ENCODE measurements around the gene MC4R. TPM values are rescaled to one million over a fixed set of nuclear protein-coding genes. Genes with fewer than 3 reads are reported as not detected.
A peak's percentile ranks its signal among the peaks of the same experiment; 100 is the strongest.

Gene MC4R
- total and polyA plus RNA-seq, 2 experiments from 2014 or later, result 0.14 to 0.32 TPM

- in situ Hi-C loops (cut with MboI), result no loop called here
- no peak for TF ChIP-seq EZH2 (IDR thresholded peaks at IDR 0.05; ENCODE audit: insufficient read depth, poor library complexity, severe bottlenecking)
- TF ChIP-seq EZH2phosphoT487 (IDR thresholded peaks at IDR 0.05; ENCODE audit: insufficient read depth, low read depth), result no peak
Observed at GRCh38 chr18:60350941-60351340, 21.6 kb downstream of the MC4R start.

GRCh38 chr18:60350150-60350549, 22.4 kb downstream of the MC4R start:
- no peak overlapping the region for H3K4me3 ChIP-seq
- no peaks in the 10 kb centered on the region for H3K27me3 ChIP-seq (replicated peaks; ENCODE audit: insufficient read depth)
- no peak overlapping the region for H3K9ac ChIP-seq
- no peaks in the 10 kb centered on the region for H4K20me1 ChIP-seq (ENCODE audit: insufficient read depth)
- no peaks in the 10 kb centered on the region for H3K79me2 ChIP-seq (ENCODE audit: insufficient read depth)
- no peak for DNase-seq
- WGBS, 2 experiments (ENCODE audit: low coverage in 1 of 2, low lambda C conversion rate in 2 of 2, missing lambda C conversion rate in 2 of 2), result 93 to 100% methylated on average over 1 of the region's 1 CpG
- H3K9me3 ChIP-seq (ENCODE audit: low read depth), result no peaks in the 10 kb centered on the region
- TF ChIP-seq EZH2 (IDR thresholded peaks at IDR 0.05; ENCODE audit: insufficient read depth, poor library complexity, severe bottlenecking), result no peak
- TF ChIP-seq EZH2phosphoT487 (IDR thresholded peaks at IDR 0.05; ENCODE audit: insufficient read depth, low read depth), result no peak
- no peaks in the 10 kb centered on the region for H3F3A ChIP-seq (ENCODE audit: insufficient read depth)
- H2AFZ ChIP-seq, result no peak overlapping the region
- H3K9me2 ChIP-seq (ENCODE audit: insufficient read depth), result no peaks in the 10 kb centered on the region
- no peak overlapping the region for H3K4me2 ChIP-seq (ENCODE audit: unreplicated experiment)
- no peak overlapping the region for H3K27ac ChIP-seq
- H3K4me1 ChIP-seq (ENCODE audit: insufficient read depth), result peaks cover 5% of the 10 kb centered on the region; the same call in 1 of the 2 replicates
- in situ Hi-C loops (cut with MboI), result no loop called here
- H3K36me3 ChIP-seq (ENCODE audit: low read depth), result no peaks in the 10 kb centered on the region

More at GRCh38 chr18:60350941-60351340, 21.6 kb downstream of the MC4R start:
- no peak overlapping the region for H3K4me2 ChIP-seq (ENCODE audit: unreplicated experiment)
- no peak overlapping the region for H3K4me3 ChIP-seq
- no peaks in the 10 kb centered on the region for H3K9me2 ChIP-seq (ENCODE audit: insufficient read depth)
- no peak overlapping the region for H3K9ac ChIP-seq
- WGBS, 2 experiments (ENCODE audit: low coverage in 1 of 2, low lambda C conversion rate in 2 of 2, missing lambda C conversion rate in 2 of 2), result 24 to 32% methylated on average over 3 of the region's 3 CpGs
- peak; percentile 56 for DNase-seq
- no peaks in the 10 kb centered on the region for H3K27me3 ChIP-seq (replicated peaks; ENCODE audit: insufficient read depth)
- H3K9me3 ChIP-seq (ENCODE audit: low read depth), result no peaks in the 10 kb centered on the region
- no peaks in the 10 kb centered on the region for H4K20me1 ChIP-seq (ENCODE audit: insufficient read depth)
- no peak overlapping the region for H2AFZ ChIP-seq
- no peaks in the 10 kb centered on the region for H3K79me2 ChIP-seq (ENCODE audit: insufficient read depth)
- no peaks in the 10 kb centered on the region for H3K36me3 ChIP-seq (ENCODE audit: low read depth)
- no peak overlapping the region for H3K27ac ChIP-seq
- no peaks in the 10 kb centered on the region for H3F3A ChIP-seq (ENCODE audit: insufficient read depth)
- peaks cover 5% of the 10 kb centered on the region; the same call in 1 of the 2 replicates for H3K4me1 ChIP-seq (ENCODE audit: insufficient read depth)

DNA sequence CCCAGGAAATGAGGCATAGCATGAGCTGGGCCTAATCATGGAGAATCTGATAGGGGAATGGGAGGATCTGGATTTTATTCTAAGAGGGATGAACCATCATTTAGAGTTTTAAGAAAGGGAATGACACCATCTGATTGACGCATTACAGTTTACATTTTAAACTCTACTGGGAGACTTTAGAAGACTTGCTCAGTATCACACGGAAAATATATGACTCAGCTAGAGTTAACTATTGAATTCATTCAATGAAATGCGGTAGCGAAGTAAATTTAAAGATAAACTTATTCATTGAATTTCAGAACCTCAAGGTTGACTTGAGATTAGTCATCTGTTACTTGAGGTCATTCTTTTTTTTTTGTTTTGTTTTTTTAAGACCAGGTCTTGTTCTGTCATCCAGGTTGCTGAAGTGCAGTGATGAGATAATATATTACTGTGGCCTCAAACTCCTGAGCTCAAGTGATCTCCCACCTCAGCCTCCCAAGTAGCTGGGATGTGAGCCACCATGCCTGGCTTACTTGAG, 25.0 kb downstream of the MC4R start:
- H3K79me2 ChIP-seq (ENCODE audit: insufficient read depth), result no peaks in the 10 kb centered on the region
- H3K4me3 ChIP-seq, result no peak overlapping the region

GRCh38 chr18:60339018-60339417, 33.6 kb downstream of the MC4R start:
- no peaks in the 10 kb centered on the region for H3F3A ChIP-seq (ENCODE audit: insufficient read depth)
- no peaks in the 10 kb centered on the region for H3K79me2 ChIP-seq (ENCODE audit: insufficient read depth)
- H2AFZ ChIP-seq, result no peak overlapping the region
- H3K4me3 ChIP-seq, result no peak overlapping the region
- H3K9ac ChIP-seq, result no peak overlapping the region
- no peaks in the 10 kb centered on the region for H4K20me1 ChIP-seq (ENCODE audit: insufficient read depth)
- no peak for DNase-seq
- in situ Hi-C loops (cut with MboI), result no loop called here
- no peak for TF ChIP-seq EZH2 (IDR thresholded peaks at IDR 0.05; ENCODE audit: insufficient read depth, poor library complexity, severe bottlenecking)
- no peak for TF ChIP-seq EZH2phosphoT487 (IDR thresholded peaks at IDR 0.05; ENCODE audit: insufficient read depth, low read depth)
- no peak overlapping the region for H3K4me2 ChIP-seq (ENCODE audit: unreplicated experiment)
- no peak overlapping the region for H3K27ac ChIP-seq
- H3K9me3 ChIP-seq (ENCODE audit: low read depth), result no peaks in the 10 kb centered on the region
- 21 to 25% methylated on average over 1 of the region's 1 CpG for WGBS, 2 experiments (ENCODE audit: low coverage in 1 of 2, low lambda C conversion rate in 2 of 2, missing lambda C conversion rate in 2 of 2)
- no peaks in the 10 kb centered on the region for H3K4me1 ChIP-seq (ENCODE audit: insufficient read depth)
- H3K9me2 ChIP-seq (ENCODE audit: insufficient read depth), result no peaks in the 10 kb centered on the region
- H3K27me3 ChIP-seq (replicated peaks; ENCODE audit: insufficient read depth), result 0 out of 2 replicates have a peak, but pooled peaks cover 9% of the 10 kb centered on the region
- H3K36me3 ChIP-seq (ENCODE audit: low read depth), result no peaks in the 10 kb centered on the region

More for the DNA sequence above, 25.0 kb downstream of the MC4R start:
- TF ChIP-seq EZH2 (IDR thresholded peaks at IDR 0.05; ENCODE audit: insufficient read depth, poor library complexity, severe bottlenecking) (no peak), EZH2phosphoT487 (IDR thresholded peaks at IDR 0.05; ENCODE audit: insufficient read depth, low read depth) (no peak)
- Histone ChIP-seq H3F3A (ENCODE audit: insufficient read depth) (no peaks in the 10 kb centered on the region), H2AFZ (no peak overlapping the region), H3K9ac (no peak overlapping the region), H3K4me1 (ENCODE audit: insufficient read depth) (peaks cover 5% of the 10 kb centered on the region; the same call in 1 of the 2 replicates), H3K27ac (no peak overlapping the region), H3K9me2 (ENCODE audit: insufficient read depth) (no peaks in the 10 kb centered on the region), H3K4me2 (ENCODE audit: unreplicated experiment) (no peak overlapping the region), H3K36me3 (ENCODE audit: low read depth) (no peaks in the 10 kb centered on the region), H4K20me1 (ENCODE audit: insufficient read depth) (no peaks in the 10 kb centered on the region), H3K9me3 (ENCODE audit: low read depth) (no peaks in the 10 kb centered on the region), H3K27me3 (replicated peaks; ENCODE audit: insufficient read depth) (no peaks in the 10 kb centered on the region; the same call in 1 of the 2 replicates)
- DNase-seq, result no peak
- in situ Hi-C loops (cut with MboI), result no loop called here
- WGBS, 2 experiments (ENCODE audit: low coverage in 1 of 2, low lambda C conversion rate in 2 of 2, missing lambda C conversion rate in 2 of 2), result 80 to 86% methylated on average over 4 of the region's 4 CpGs

Measured in GM23248 (cell line).